A673 (cell line): Measurements from ENCODE around the gene MYH10.

ENCODE experiments used
- CTCF ChIP-seq: fragments of 300-800, 200-600 bp; sonication (generic); conservative IDR thresholded peaks from 2 replicates; pipeline ENCODE4 v1.5.1; 2017; ENCODE audit warnings: low read depth, mild to moderate bottlenecking, antibody characterized with exemption, low read length, moderate library complexity, mixed read lengths
- EZH2 ChIP-seq: fragments of 200-600 bp; sonication (generic); IDR thresholded peaks from 2 replicates; pipeline ENCODE4 v1.6.1; 2017; ENCODE audit warnings: borderline replicate concordance, low read depth, mild to moderate bottlenecking, mixed read lengths, antibody characterized with exemption, low read length; ENCODE audit not compliant: poor library complexity, severe bottlenecking

GRCh38 chr17:8576559-8577294 lies 53.8 kb downstream of the MYH10 start:
- TF ChIP-seq CTCF (no peak), EZH2 (no peak)
